ENCODE results near the gene RASGEF1C. TPM values are rescaled to one million over a fixed set of nuclear protein-coding genes. Genes with fewer than 3 reads are reported as not detected.
A peak's percentile ranks its signal among the peaks of the same experiment; 100 is the strongest.

Gene RASGEF1C
- total RNA-seq, 1 donor from 2014 or later: 0.27 TPM

GRCh38 chr5:180096616-180097015, 112.4 kb downstream of the RASGEF1C start:
- no peaks in the 10 kb centered on the region for H3K9me3 ChIP-seq (replicated peaks)
- no peak overlapping the region for H3K4me3 ChIP-seq
- TF ChIP-seq, protein P1, sequence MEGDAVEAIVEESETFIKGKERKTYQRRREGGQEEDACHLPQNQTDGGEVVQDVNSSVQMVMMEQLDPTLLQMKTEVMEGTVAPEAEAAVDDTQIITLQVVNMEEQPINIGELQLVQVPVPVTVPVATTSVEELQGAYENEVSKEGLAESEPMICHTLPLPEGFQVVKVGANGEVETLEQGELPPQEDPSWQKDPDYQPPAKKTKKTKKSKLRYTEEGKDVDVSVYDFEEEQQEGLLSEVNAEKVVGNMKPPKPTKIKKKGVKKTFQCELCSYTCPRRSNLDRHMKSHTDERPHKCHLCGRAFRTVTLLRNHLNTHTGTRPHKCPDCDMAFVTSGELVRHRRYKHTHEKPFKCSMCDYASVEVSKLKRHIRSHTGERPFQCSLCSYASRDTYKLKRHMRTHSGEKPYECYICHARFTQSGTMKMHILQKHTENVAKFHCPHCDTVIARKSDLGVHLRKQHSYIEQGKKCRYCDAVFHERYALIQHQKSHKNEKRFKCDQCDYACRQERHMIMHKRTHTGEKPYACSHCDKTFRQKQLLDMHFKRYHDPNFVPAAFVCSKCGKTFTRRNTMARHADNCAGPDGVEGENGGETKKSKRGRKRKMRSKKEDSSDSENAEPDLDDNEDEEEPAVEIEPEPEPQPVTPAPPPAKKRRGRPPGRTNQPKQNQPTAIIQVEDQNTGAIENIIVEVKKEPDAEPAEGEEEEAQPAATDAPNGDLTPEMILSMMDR (IDR thresholded peaks at IDR 0.05; ENCODE audit: borderline replicate concordance): no peak
- no peak for DNase-seq
- H3K4me1 ChIP-seq: no peaks in the 10 kb centered on the region
- no peaks in the 10 kb centered on the region for H3K36me3 ChIP-seq
- peaks cover 50% of the 10 kb centered on the region for H3K27me3 ChIP-seq (ENCODE audit: low read depth)
- H3K27ac ChIP-seq (replicated peaks): no peak overlapping the region
- intact Hi-C loops (cut with micrococcal nuclease): no loop called here

DNA sequence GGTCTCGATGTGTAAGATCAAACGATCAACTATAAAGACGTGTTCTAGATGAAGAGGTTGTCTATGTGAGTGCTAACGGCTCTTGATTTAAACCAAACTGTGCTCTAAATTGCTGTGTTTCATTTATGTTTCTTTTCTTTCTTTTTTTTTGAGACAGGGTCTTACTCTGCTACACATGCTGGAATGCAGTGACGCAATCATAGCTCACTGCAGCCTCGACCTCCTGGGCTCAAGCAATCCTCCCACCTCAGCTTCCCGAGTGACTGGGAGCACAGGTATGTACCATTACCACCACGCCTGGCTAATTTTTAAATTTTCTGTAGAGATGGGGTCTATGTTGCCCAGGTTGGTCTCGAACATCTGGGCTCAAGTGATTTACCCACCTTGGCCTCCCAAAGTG, 113.5 kb downstream of the RASGEF1C start:
- Histone ChIP-seq H3K9me3 (replicated peaks) (no peaks in the 10 kb centered on the region), H3K36me3 (no peaks in the 10 kb centered on the region), H3K4me3 (no peak overlapping the region), H3K27ac (replicated peaks) (no peak overlapping the region), H3K4me1 (peaks cover 8% of the 10 kb centered on the region), H3K27me3 (ENCODE audit: low read depth) (peaks cover 39% of the 10 kb centered on the region)
- DNase-seq: no peak
- intact Hi-C loops (cut with micrococcal nuclease): no loop called here
- TF ChIP-seq, protein P1 (IDR thresholded peaks at IDR 0.05; ENCODE audit: borderline replicate concordance): no peak

DNA sequence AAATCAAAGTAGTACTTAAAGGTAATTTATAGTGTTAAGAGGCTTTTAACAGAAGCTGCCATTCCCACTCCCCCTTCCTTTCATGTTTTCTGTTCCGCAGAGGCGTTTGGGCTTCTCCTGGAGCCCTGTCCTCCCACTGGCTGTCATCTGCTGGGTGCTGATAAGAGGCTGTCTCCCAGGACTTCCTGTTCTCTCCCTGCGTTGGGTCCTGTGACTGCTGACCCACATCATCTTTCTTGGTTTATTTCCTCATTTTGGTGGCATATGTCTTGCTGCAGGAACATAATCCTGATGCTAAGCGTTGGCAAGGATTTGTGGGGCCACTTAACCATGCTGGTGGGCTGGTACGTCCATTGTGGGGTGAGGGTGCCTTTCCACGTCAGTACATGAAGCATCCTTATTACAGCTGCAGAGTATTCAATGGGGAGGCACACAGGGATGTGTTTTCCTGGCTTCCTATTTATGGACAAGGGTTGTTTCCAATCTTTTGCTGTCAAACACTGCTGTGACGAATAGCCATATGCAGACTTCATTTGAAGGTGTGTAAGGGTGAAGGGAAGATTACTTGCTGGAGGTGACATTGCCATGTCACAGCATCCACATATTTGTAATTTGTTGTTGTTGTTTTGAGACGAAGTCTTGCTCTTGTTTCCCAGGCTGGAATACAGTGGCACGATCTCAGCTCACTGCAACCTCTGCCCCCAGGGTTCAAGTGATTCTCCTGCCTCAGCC, 115.2 kb downstream of the RASGEF1C start:
- TF ChIP-seq, protein P1 (IDR thresholded peaks at IDR 0.05; ENCODE audit: borderline replicate concordance): no peak
- Histone ChIP-seq H3K4me1 (peaks cover 13% of the 10 kb centered on the region), H3K36me3 (no peaks in the 10 kb centered on the region), H3K27ac (replicated peaks) (no peak overlapping the region), H3K27me3 (ENCODE audit: low read depth) (peaks cover 23% of the 10 kb centered on the region), H3K9me3 (replicated peaks) (no peaks in the 10 kb centered on the region), H3K4me3 (no peak overlapping the region)
- DNase-seq: no peak
- intact Hi-C loops (cut with micrococcal nuclease): no loop called here

DNA sequence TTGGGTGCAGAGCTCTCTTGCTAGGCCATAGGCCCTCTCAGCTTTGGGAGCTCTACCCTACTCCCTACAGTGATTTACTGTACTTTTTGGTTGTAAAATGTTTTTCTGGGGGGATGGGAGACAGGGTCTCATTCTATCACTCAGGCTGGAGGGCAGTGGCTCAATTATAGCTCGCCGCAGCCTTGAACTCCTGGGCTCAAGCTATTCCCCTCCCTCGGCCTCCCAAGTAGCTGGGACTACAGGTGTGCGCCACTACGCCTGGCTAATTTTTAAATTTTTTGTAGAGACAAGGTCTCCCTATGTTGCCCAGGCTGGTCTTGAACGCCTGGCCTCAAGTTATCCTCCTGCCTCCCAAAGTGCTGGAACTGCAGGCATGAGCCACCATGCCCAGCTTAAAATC, 115.8 kb downstream of the RASGEF1C start:
- no peak overlapping the region for H3K27ac ChIP-seq (replicated peaks)
- intact Hi-C loops (cut with micrococcal nuclease): no loop called here
- H3K4me3 ChIP-seq: no peak overlapping the region
- H3K9me3 ChIP-seq (replicated peaks): no peaks in the 10 kb centered on the region
- TF ChIP-seq, protein P1 (IDR thresholded peaks at IDR 0.05; ENCODE audit: borderline replicate concordance): no peak
- DNase-seq: no peak
- no peaks in the 10 kb centered on the region for H3K36me3 ChIP-seq
- H3K4me1 ChIP-seq: peaks cover 13% of the 10 kb centered on the region
- peaks cover 19% of the 10 kb centered on the region for H3K27me3 ChIP-seq (ENCODE audit: low read depth)

GRCh38 chr5:180090769-180091546, 118.1 kb downstream of the RASGEF1C start:
- H3K27me3 ChIP-seq (ENCODE audit: low read depth): peaks cover 15% of the 10 kb centered on the region
- peak overlapping the region; percentile 62 for H3K27ac ChIP-seq (replicated peaks)
- H3K36me3 ChIP-seq: no peaks in the 10 kb centered on the region
- intact Hi-C loops (cut with micrococcal nuclease): no loop called here
- TF ChIP-seq, protein P1 (IDR thresholded peaks at IDR 0.05; ENCODE audit: borderline replicate concordance): no peak
- no peak for DNase-seq
- H3K9me3 ChIP-seq (replicated peaks): no peaks in the 10 kb centered on the region
- peaks cover 13% of the 10 kb centered on the region for H3K4me1 ChIP-seq
- H3K4me3 ChIP-seq: peak overlapping the region; percentile 72

Data from left ventricle myocardium inferior (tissue), 1 donor.